HG03196 (cell line): Measurements from ENCODE around the gene NINL.

Experiments used
- ATAC-seq: cut with Tn5 transposase; IDR thresholded peaks from one replicate; pipeline ENCODE4 v1.9.1; 2021; ENCODE audit not compliant: unreplicated experiment

NINL gene

DNA sequence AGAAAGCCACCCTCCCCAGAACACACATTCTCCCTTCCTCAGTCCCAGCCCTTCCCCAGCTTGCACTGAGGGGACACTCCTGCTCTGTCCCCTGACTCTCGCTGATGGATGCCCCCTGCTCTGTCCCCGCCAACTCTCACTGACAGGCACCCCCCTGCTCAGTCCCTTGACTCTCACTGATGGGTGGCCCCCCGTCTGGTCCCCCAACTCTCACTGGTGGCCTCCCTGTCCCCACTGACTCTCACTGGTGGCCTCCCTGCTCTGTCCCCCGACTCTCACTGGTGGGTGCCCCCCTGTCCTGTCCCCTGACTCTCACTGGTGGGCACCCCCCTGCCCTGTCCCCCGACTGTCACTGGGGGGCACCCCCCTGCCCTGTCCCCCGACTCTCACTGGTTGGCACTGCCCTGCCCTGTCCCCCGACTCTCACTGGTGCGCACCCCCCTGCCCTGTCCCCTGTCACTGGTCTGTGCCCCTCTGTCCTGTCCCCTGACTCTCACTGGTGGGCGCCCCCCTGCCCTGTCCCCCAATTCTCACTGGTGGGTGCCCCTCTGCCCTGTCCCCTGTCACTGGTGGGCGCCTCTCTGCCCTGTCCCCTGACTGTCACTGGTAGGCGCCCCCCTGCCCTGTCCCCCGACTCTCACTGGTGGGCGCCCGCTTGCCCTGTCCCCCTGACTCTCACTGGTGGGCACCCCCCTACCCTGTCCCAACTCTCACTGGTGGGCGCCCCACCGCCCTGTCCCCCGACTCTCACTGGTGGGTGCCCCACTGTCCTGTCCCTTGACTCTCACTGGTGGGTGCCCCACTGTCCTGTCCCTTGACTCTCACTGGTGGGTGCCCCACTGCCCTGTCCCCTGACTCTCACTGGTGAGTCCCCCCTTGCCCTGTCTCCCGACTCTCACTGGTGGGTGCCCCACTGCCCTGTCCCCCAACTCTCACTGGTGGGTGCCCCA is 116.9 kb downstream of the NINL start:
- no peak for ATAC-seq

DNA sequence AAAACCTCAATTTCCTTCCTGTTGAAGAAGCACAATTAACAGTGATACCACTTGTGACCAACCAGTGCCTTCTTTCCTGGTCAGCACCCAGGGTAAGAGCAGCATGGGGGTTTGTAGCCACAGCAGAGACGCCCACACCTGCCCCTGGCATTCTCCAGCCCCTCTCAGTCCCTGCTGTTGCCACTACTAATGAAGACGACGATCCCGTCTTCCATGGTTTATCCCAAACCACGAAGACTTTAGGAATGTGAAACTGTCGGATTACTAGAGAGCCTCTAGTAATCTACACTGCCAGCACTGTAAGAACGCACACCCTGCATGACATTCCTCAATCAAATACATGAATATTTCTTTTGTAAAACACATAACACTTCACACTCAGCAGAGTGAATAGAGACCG is 117.9 kb downstream of the NINL start:
- ATAC-seq: no peak

DNA sequence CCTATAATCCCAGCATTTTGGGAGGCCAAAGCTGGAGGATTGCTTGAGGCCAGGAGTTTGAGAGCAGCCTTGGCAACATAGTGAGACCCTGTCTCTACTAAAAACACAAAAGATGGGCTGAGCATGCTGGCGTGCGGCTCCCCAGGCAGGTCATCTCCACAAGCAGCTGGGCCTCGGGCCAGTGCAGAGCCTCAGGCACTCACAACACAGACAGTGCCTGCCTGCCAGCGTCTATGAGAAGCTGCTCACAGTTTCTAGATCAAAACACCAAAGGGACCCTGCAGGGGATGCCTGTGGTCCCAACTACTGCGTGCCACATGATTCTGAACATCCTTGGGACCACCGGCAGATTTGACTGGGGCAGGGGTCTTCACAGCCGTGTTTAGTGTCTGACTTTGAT is 118.5 kb downstream of the NINL start:
- no peak for ATAC-seq

DNA sequence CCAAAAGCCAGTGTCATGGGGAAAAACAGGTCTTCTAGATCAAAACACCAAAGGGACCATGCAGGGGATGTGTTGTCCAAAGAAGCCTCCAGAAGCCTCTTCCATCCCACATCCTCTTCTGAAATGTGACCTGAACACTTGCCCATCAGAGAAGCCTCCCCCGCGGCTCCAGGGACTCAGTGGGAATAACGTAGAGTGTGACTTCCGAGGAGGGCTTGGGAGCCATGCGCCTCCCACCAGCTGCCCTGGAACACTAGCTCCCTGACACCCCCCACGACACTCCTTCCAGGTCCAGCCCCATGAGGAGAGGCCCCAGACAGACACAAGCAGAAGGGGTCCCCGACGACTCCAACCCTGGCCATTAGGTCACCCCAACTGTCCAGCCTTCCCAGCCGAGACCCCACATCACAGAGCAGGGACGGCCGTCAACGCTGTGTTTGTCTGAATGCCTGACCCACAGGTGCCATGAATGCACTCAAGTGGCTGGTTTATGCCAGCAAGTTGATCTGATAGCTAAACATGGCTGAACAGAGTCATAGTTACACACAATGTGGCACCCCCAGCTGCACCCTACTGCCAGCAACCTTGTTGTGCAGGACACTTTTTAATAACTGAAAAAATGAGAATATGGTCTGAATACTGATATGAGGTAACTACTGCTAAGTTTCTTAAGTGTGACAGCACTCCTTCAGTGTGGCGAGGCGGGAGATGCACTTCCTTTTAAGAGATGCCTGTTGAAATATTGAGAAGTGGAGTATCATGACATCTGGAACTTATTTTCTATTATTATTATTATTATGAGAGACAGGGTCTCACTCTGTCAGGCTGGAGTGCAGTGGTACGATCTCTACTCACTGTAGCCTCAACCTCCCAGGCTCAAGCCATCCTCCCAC is 119.8 kb downstream of the NINL start:
- no peak for ATAC-seq

DNA sequence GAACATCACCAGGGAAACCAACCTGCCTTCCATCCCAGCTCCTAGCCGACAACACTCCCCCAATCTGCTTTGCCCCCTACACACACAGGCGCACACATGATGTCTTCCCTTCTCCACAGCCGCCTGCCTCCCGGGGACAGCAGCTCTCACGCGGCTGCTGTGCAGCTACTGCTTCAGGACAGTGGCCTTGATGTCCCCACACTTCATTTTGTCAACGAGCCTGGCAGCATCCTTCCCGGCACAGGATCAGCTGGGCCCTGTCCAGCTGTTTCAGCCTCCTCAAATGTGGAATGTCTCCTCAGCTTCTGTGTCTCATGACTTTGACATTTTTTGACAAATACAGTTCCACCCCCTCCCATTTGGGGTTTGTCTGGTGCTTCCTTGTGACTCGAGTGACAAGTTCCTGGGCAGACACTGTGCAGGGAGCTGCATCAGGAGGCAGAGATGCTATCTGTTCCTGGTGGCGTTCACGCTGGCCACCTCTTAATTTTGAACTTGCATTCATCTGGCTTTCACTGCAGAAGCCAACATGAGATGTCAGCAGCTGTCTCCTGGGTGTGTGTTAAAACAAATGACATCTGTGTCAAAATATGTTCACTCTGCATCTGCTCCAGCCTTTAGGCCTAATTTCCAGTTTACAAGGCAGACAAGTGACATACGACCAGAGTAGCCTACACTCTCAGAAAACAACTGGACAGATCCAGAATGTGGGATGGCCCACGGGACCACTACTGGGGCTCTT is 120.7 kb downstream of the NINL start:
- no peak for ATAC-seq

DNA sequence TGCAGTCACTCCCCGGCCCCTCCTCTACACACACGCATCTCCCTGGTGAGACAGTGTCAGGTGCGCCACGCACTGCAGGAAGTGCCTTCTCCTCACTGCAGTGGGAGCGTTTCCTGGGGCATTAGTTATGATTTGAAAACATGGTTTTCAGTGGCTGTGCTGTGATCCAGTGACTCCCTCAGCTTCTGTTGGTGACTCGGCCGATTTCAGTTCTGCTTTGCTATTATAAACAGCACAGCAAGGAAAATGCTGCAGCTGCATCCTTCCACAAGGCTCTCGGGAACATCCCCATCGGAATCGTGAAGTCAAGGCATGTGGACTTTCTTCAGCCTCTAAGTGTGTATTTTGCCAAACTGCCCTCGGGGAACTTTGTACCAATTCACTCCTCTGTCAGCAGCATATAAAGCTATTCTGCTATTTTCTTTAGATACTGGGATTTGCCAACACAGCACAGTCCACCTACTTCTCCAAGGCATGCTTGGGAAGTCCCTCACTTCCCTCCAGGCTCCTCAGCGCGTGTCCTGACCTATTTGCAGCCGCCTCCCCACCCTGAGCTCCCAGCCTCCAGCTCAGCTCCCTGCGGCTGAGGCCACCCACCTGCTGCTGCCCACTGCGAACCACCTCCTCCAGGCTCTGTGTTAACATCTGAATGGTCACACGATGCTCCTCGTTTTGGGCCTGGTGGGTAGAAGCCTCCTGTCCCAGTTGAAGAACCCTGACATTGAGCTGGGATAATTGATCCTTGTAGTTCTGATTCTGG is 123.4 kb downstream of the NINL start:
- no peak for ATAC-seq

DNA sequence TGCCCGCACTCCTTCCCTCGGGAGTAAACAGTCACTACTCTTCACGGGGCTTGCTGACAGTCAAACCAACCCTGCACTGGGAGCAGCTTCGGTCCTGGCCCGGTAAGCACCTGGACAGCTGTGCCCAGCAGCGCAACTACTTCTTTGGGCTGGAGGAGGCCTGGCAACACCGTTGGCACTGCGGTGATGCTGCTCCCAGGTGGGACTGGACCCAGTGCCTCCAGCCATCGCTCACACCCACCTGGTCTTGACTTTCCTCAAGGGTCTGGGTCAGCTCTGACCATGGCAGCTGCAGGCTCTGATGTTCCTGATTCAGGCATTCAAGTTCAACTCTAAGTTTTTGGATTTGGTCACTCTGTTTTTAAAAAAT is 124.1 kb downstream of the NINL start:
- no peak for ATAC-seq

DNA sequence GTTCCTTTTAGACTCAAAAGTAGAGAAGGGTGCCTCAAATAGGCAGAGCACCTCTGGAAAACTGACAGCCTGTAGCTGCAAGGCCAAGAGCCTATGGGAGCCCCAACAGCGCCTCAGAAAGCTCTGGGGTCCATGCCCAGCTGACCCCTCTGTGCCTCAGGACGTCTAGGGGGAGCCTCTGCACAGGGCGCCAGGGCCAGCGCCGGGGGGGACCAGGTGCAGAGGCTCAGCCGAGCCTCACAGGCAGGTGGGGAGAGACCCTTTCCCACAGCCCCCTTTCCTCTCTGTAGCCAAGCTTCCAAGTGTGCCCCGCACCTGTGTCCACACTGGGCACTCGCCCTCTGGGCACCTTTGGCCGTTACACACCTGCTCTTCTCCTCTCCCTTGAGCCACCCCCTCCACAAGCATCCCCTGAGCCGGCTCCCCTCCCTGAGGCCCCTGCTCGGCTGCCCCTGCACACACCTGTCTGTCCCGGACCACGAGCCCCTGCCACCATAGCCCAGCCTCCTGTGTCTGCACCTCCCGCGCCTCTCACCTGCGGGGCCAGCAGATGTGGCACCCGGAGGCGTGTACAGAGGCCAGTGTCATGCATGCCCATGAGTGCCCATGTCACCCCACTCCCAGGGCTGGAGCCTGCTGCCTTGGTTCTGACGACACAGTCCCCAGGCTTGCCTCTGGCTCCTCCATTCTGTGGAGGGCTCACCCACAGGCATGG is 124.6 kb downstream of the NINL start:
- ATAC-seq: no peak

DNA sequence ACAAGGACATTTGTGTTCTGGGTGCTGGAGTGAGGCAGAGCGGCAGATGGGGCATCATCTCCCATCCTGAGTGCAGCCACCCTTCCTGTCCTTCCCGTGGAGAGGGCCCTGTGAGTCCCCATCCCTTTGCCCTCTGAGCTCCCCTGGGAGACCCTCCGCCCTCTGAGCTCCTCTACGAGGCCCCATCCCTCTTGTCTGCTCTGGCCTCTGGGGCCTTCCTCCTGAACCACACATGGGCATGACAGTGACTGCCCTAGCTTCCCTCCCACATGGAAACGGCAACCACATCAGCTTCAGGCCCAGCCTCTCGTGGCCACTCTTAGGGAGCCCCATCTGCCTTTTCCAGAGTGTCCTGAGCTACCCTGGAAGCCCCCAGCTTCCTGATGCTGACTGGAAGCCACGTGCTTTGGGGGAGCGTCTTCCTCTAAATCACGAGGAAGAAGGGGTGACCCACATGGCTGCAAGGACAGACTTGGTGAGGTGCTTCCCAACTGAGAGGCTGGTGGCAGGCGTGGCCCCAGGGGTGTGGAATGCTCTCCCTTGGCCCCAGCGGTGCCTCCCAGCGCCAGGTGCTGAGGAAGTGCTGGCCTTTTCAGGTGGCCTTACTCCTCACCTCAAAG is 125.3 kb downstream of the NINL start:
- ATAC-seq: no peak

DNA sequence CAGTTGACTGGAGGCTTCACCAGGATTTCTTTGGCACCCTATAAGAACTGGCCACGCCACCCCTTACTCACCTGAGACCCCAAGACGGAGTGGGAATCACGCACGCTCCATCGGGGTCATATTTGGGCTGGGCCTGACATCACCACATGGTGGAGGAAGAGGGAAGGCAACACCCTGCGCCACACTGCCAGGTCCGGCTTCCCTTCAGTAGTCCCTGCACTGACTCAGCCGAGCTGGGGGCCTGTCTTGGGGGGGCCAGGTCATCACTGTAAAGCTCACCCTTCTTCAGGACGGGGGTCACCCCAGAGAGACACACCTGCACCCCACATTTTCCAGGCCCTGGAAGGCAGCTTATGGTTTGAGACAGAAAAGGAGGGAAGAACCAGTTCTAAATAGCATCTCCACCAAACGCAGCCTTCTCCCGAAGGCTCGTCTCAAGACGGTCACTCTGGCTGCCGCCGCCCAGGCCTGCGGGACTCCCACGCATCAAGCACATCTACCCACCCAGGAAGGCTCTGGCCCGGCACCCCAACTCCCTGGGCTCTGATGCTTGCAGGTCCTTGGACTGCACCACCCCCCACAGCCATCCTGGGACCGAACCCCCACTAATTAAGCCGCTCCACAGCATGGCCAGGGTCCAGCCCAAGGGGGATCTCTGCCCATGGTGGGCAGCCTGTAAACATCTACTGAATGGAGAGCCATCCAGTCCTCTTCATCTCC is 126.1 kb downstream of the NINL start:
- no peak for ATAC-seq

DNA sequence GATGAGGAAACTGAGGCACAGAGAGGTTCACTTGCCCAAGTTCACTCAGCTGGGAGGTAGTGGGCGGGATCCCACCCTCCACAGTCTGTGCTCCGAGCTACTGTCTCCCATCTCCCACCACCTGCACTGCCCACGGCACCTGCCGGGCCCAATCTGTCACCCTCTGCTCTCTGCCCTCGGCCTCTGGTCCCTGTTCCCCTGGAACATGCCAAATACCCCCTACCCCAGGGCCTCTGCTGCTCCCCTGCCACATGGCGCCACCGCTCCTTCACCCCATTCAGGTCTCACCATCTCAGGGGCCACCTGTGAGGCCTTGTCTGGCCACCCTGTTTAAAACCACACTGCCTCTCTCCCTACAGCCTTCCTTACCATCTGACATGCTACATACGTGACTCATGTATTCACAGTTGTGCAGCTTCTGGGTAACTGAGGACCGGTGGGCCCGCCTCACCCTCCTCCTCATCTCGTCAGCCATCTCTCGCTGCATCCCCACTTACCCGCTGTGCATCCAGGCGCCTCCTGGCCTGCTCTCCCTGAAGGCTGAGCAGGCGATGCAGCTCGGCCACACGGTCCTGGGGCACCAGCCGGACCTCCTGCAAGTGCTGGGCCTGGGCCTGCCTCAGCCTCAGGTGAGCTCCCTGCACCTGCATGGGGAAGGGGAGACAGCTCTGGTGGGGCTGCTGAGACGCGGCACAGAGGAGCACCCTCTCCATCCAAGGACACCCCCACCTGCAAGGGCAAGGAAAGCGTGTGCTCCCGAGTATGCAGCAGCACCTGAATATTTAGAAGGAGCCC is 127.2 kb downstream of the NINL start:
- ATAC-seq: no peak

DNA sequence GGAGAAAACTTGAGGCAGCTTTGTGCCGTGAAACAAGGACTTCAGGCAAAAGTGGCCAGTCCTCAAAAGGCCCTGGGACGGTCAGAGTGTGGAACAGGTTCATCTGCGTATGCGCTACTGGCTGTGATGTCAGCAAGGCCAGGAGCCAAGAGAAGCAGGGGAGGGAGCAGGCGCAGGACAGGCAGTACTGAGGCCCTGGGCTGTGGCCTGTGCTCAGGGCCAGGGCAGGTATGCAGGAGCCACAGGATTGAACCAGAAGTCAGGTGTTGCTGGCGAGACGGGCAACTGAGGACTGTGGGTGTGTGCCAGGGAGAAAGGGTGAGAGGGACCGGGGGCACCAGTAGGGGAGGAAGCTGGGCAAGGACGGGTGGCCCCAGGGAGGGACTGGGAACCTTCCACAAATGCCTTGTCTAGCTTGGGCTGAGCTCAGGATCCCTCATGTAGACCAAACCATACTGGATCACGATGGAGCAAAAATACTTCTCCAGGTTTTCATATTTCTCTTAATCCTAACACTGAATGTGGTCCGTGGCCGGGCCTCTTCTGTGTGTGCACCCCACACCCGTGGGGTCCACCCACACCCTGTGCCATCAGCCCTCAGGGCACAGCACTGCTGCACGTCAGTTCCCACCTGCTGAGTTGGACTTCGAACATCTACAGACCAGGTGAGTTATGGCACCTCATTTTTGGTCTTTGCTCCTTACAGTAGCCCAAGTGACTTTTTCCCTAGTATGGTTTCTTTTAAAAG is 131.0 kb downstream of the NINL start:
- ATAC-seq: no peak

DNA sequence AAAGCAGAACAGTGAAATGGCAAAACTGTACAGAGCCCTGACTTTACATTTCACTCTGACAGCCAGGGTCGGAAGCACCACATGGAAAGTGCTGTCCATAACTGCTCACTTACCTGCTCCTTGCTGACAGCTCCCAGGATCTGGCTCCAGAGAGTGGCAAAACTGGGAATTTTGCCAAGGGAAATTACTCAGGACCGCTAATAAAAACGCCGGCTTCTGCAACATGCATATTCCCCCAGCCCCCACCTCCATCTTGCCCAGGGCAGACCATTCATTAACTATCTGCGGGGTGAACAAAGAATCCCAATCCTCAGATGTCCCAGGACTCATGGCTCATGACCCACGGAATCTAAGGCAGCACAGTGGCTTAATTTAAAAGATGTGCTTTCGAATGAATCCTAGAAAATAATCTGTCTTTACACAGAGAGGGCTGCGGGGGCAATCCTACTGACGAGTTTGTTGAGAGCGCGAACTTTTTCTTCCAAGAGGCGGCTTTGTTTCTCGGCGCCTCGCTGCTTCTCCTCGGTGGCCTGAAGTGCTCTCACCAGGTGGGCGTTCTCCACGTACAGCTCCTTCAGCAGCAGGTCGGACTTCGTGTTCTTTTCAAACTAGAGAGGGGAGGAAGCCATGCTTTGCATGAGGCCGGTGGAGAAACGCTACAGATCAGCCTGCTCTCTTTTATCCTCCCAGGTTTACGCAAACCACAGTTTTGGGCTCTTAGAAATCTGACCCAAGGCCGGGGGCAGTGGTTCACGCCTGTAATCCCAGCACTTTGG is 132.1 kb downstream of the NINL start:
- no peak for ATAC-seq

DNA sequence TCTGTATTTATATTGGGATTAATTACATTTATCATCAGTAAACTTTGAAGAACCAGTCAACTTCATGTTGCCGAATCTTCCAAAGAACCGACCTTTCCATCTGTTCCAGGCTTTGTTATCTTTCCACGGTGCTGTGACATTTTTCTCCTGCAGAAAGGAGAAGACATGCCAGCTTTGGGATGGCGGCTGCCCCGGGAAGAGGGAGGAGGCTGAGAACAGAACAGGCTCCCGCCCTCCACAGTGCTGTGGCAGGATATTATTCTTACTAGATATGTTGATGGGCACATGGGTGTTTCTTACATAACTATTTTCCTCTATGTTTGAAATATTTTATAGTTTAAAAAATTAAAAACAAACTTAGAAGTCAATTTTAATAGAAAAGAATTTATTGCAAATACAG is 133.0 kb downstream of the NINL start:
- ATAC-seq: no peak

DNA sequence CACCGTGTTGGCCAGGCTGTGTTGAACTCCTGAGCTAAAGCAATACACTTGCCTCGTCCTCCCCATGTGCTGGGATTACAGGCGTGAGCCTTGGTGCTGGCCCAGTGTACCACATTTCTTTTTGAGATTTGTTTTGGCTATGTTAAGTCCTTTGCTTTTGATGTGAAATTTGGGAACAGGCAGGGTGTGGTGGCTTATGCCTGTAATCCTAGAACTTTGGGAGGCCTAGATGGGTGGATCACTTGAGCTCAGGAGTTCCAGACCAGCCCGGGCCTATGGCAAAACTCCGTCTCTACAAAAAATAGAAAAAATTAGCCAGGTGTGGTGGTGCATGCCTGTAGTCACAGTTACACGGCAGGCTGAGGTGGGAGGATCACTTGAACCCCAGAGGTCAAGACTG is 137.7 kb downstream of the NINL start:
- no peak for ATAC-seq

DNA sequence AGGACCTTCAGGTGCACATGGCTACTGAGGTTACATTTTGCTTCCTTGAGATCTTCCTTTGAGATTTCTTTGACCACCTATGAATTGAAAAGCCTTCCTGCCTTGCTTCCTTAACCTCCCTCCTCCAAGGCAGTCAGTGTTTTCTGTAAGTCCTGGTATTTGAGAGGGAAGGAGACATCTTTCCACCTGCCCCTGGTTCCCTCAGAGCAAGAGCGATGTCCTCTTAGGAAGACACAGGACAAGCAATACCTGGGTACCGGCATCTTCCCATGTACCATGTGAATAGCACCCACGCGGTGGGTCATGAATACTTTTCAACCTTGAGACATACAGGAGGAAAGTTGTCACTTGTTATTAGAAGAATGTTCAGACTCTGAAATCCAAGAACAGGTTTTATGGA is 140.8 kb downstream of the NINL start:
- no peak for ATAC-seq

DNA sequence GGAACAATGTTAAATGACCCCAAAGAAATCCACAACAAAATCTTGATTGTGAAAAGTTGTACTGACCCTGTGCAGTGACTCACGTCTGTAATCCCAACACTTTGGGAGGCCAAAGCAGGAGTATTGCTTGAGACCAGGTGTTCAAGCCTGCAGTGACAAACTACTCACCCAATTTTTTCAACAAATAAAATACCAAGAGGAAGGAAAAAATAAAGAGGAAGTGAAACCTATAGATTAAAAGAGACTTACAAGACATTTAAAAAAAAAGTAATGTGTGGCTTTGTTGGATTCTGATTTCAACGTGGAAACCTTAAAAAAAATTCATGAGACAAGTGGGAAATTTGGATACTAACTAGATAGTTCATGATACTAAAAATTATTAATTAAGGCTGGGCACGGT is 146.0 kb downstream of the NINL start:
- ATAC-seq: no peak
